Stomach (tissue), 4 donors: ENCODE measurements around the gene HMGN1.

Experiments used
- POLR2A ChIP-seq, 4 donors: fragments of 450-650 bp; IDR thresholded peaks; one replicate each; pipeline ENCODE4 v1.6.1; 2016; ENCODE audit warnings: antibody characterized with exemption in 4 of 4, control low read depth in 2 of 4, mild to moderate bottlenecking in 1 of 4, moderate library complexity in 1 of 4
- TF ChIP-seq, protein P1 (sequence below), 7 experiments: fragments of 450-650 bp in 4 of 7; fragments of 200-600 bp in 3 of 7; sonication (generic) in 3 of 7; IDR thresholded peaks; one replicate each; pipeline ENCODE4 v1.5.1; 2016 to 2019; ENCODE audit warnings: antibody characterized with exemption in 7 of 7, control low read depth in 2 of 7, mild to moderate bottlenecking in 1 of 7

DNA sequence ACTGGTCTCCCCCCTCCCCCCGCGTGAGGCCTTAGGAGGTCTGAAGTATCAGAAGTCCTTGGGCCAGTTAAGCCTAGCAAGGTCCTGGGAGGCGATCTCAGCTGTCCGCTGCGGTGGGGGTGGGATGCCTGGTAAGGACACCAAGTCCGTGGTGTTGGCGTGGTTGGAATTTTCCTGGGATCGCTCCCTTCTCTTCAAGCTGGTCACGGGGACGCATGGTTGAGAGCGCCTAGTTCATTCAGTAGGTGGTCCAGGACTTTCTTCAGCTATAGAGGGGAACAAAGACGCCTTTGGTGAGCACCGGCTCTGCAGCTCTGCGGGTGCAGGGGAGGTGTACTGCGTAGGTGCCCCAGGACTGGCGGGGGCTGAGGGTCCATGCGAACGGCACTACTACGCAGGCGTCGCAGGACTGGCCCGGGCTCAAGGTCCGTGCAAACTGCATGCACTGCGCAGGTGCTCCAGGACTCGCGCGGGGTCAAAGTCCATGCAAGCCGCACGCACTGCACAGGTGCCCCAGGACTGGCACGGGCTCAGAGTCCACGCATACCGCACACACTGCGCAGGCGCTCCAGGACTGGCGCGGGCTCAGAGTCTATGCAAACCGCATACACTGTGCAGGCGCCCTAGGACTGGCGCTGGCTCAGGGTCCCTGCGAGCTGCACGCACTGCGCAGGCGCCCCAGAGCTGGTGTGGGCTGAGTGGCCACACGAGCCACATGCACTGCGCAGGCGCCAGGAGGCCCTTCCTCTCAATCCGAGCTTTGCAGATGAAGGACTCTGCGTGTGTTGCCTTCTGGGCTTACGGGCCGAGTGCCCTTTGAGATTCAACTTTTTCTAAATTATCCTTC lies 36.6 kb upstream of the HMGN1 start:
- no peak for TF ChIP-seq POLR2A (IDR thresholded peaks at IDR 0.05)
- TF ChIP-seq, protein P1, sequence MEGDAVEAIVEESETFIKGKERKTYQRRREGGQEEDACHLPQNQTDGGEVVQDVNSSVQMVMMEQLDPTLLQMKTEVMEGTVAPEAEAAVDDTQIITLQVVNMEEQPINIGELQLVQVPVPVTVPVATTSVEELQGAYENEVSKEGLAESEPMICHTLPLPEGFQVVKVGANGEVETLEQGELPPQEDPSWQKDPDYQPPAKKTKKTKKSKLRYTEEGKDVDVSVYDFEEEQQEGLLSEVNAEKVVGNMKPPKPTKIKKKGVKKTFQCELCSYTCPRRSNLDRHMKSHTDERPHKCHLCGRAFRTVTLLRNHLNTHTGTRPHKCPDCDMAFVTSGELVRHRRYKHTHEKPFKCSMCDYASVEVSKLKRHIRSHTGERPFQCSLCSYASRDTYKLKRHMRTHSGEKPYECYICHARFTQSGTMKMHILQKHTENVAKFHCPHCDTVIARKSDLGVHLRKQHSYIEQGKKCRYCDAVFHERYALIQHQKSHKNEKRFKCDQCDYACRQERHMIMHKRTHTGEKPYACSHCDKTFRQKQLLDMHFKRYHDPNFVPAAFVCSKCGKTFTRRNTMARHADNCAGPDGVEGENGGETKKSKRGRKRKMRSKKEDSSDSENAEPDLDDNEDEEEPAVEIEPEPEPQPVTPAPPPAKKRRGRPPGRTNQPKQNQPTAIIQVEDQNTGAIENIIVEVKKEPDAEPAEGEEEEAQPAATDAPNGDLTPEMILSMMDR (IDR thresholded peaks at IDR 0.05) = no peak
